Sigmoid colon (tissue), 7 donors: ENCODE results near the gene AKT1S1. TPM values are rescaled to one million over a fixed set of nuclear protein-coding genes. Genes with fewer than 3 reads are reported as not detected.

Experiments
- DNase-seq: peaks from one replicate; pipeline ENCODE4 v3.0.0-alpha.2; 2019
- H3K27ac ChIP-seq, 4 donors: fragments of 200-600 bp; sonication (generic); one replicate each; pipeline ENCODE4 v1.5.1; 2016 to 2019; ENCODE audit warnings: mild to moderate bottlenecking in 1 of 4
- H3K27me3 ChIP-seq, 3 donors: fragments of 200-600 bp; sonication (generic); one replicate each; pipeline ENCODE4 v1.5.1; 2019; ENCODE audit warnings: mild to moderate bottlenecking in 1 of 3
- H3K36me3 ChIP-seq, 4 donors: fragments of 200-600 bp; sonication (generic); one replicate each; pipeline ENCODE4 v1.5.1; 2016 to 2019
- H3K4me1 ChIP-seq, 4 donors: fragments of 200-600 bp; sonication (generic); one replicate each; pipeline ENCODE4 v1.5.1; 2017 to 2019
- H3K4me3 ChIP-seq, 4 donors: fragments of 200-600 bp; sonication (generic); one replicate each; pipeline ENCODE4 v1.5.1; 2017 to 2019; ENCODE audit warnings: mild to moderate bottlenecking in 2 of 4, moderate library complexity in 1 of 4
- H3K9me3 ChIP-seq, 4 donors: fragments of 200-600 bp in 3 of 4; sonication (generic) in 3 of 4; one replicate each; pipeline versions ENCODE4 v1.5.1 to v1.6.1; 2013 to 2019
- CTCF ChIP-seq, 4 experiments: fragments of 450-650 bp in 3 of 4; fragments of 200-600 bp in 1 of 4; IDR thresholded peaks; one replicate each; pipeline ENCODE4 v1.5.1; 2016 to 2019; ENCODE audit warnings: antibody characterized with exemption in 4 of 4, mild to moderate bottlenecking in 3 of 4, moderate library complexity in 2 of 4
- EP300 ChIP-seq, 4 donors: sonication (generic); formaldehyde crosslinking; IDR thresholded peaks; one replicate each; pipeline ENCODE4 v1.6.1; 2017; ENCODE audit warnings: antibody characterized with exemption in 4 of 4
- POLR2A ChIP-seq, 2 donors: fragments of 450-650 bp; IDR thresholded peaks; one replicate each; pipeline ENCODE4 v1.6.1; 2016; ENCODE audit warnings: antibody characterized with exemption in 2 of 2, mild to moderate bottlenecking in 2 of 2, moderate library complexity in 2 of 2
- POLR2AphosphoS5 ChIP-seq, 4 donors: sonication (generic); formaldehyde crosslinking; IDR thresholded peaks; one replicate each; pipeline ENCODE4 v1.6.1; 2017; ENCODE audit warnings: antibody characterized with exemption in 4 of 4
- WGBS, 2 donors: extraction: QIAGEN DNeasy Blood & Tissue Kit; methylation state at CpG; one replicate each; pipeline ENCODE4 v1.1.7; 2013; 5-methylcytosine and 5-hydroxymethylcytosine counted together
- intact Hi-C: fragments of 100-400 bp; cut with DNase I; formaldehyde crosslinking; loops from one replicate; pipeline ENCODE4 v1.15.1; 2023
- polyA plus RNA-seq, 3 donors: library from polyadenylated mRNA; stranded (reverse); fragments of 200-250 nt; gene quantifications; one replicate each; pipeline ENCODE4 v1.2.3, GENCODE V29; 2013
- total RNA-seq, 4 donors: library from RNA; depleted of rRNA; stranded (reverse); fragments of >200 nt; gene quantifications; one replicate each; pipeline ENCODE4 v1.1.0, GENCODE V29; 2016
- donor health status: healthy with polysubstance abuse.
- donor health status: Bipolar disorder and iron deficiency.
- donor health status: healthy.

AKT1S1 gene
- total and polyA plus RNA-seq, 7 donors: 13.6 to 55.9 (median 16.1) TPM

GRCh38 chr19:49831592-49831991, 45.6 kb downstream of the AKT1S1 start:
- intact Hi-C loops: no loop called here
- no peaks in the 10 kb centered on the region for H3K9me3 ChIP-seq
- H3K27ac ChIP-seq: no peak overlapping the region
- no peak overlapping the region for H3K4me3 ChIP-seq
- DNase-seq: no peak
- no peaks in the 10 kb centered on the region for H3K27me3 ChIP-seq
- TF ChIP-seq EP300 (IDR thresholded peaks at IDR 0.05) (no peak), POLR2A (IDR thresholded peaks at IDR 0.05) (no peak), POLR2AphosphoS5 (IDR thresholded peaks at IDR 0.05) (no peak), CTCF (IDR thresholded peaks at IDR 0.05) (no peak)
- WGBS, 2 donors: 93 to 96% methylated on average over 8 of the region's 8 CpGs
- peaks cover 36 to 98% (median 76%) of the 10 kb centered on the region in 4 donors for H3K36me3 ChIP-seq
- no peaks in the 10 kb centered on the region for H3K4me1 ChIP-seq

GRCh38 chr19:49830766-49831165, 46.4 kb downstream of the AKT1S1 start:
- no peak overlapping the region for H3K27ac ChIP-seq
- H3K4me3 ChIP-seq: no peak overlapping the region
- intact Hi-C loops: no loop called here
- DNase-seq: no peak
- no peaks in the 10 kb centered on the region for H3K9me3 ChIP-seq
- TF ChIP-seq CTCF (IDR thresholded peaks at IDR 0.05): no peak
- TF ChIP-seq POLR2AphosphoS5 (IDR thresholded peaks at IDR 0.05): no peak
- no peak for TF ChIP-seq EP300 (IDR thresholded peaks at IDR 0.05)
- TF ChIP-seq POLR2A (IDR thresholded peaks at IDR 0.05): no peak
- H3K4me1 ChIP-seq: no peaks in the 10 kb centered on the region
- WGBS, 2 donors: 93 to 94% methylated on average over 12 of the region's 12 CpGs
- H3K36me3 ChIP-seq: peaks cover 30 to 89% (median 68%) of the 10 kb centered on the region in 4 donors
- no peaks in the 10 kb centered on the region for H3K27me3 ChIP-seq

- H3K4me3 ChIP-seq: no peak overlapping the region
- no peaks in the 10 kb centered on the region for H3K27me3 ChIP-seq
- TF ChIP-seq CTCF (IDR thresholded peaks at IDR 0.05): no peak
- intact Hi-C loops: no loop called here
- 95 to 96% methylated on average over 18 of the region's 18 CpGs for WGBS, 2 donors
- H3K4me1 ChIP-seq: no peaks in the 10 kb centered on the region
- H3K27ac ChIP-seq: no peak overlapping the region
- peaks cover 24 to 79% (median 57%) of the 10 kb centered on the region in 4 donors for H3K36me3 ChIP-seq
- no peaks in the 10 kb centered on the region for H3K9me3 ChIP-seq
- no peak for DNase-seq
Measured at GRCh38 chr19:49829721-49830120, 47.4 kb downstream of the AKT1S1 start.

- no peak for DNase-seq
- intact Hi-C loops: no loop called here
- H3K4me3 ChIP-seq: no peak overlapping the region
- WGBS, 2 donors: 90% methylated on average over 8 of the region's 8 CpGs
- H3K36me3 ChIP-seq: peaks cover 23 to 75% (median 52%) of the 10 kb centered on the region in 4 donors
- no peak for TF ChIP-seq POLR2A (IDR thresholded peaks at IDR 0.05)
- no peak for TF ChIP-seq CTCF (IDR thresholded peaks at IDR 0.05)
- no peak for TF ChIP-seq POLR2AphosphoS5 (IDR thresholded peaks at IDR 0.05)
- no peak for TF ChIP-seq EP300 (IDR thresholded peaks at IDR 0.05)
- no peaks in the 10 kb centered on the region for H3K27me3 ChIP-seq
- H3K9me3 ChIP-seq: no peaks in the 10 kb centered on the region
- no peak overlapping the region for H3K27ac ChIP-seq
- H3K4me1 ChIP-seq: no peaks in the 10 kb centered on the region
Measured at GRCh38 chr19:49829200-49829599, 48.0 kb downstream of the AKT1S1 start.

GRCh38 chr19:49827034-49827433, 50.1 kb downstream of the AKT1S1 start:
- intact Hi-C loops: no loop called here
- TF ChIP-seq POLR2A (IDR thresholded peaks at IDR 0.05) (no peak), EP300 (IDR thresholded peaks at IDR 0.05) (no peak), POLR2AphosphoS5 (IDR thresholded peaks at IDR 0.05) (no peak), CTCF (IDR thresholded peaks at IDR 0.05) (no peak)
- peaks cover 11 to 69% (median 38%) of the 10 kb centered on the region in 4 donors for H3K36me3 ChIP-seq
- WGBS, 2 donors: 93 to 95% methylated on average over 14 of the region's 14 CpGs
- no peak for DNase-seq
- no peaks in the 10 kb centered on the region for H3K9me3 ChIP-seq
- H3K27me3 ChIP-seq: no peaks in the 10 kb centered on the region
- no peak overlapping the region for H3K27ac ChIP-seq
- no peaks in the 10 kb centered on the region for H3K4me1 ChIP-seq
- no peak overlapping the region for H3K4me3 ChIP-seq
